NCI-H82 treated with DMSO at 0.1 percent for 48 hours (cell line): ENCODE results near the gene ZG16.
"Not testable (repeated sequence)": the region's sequence is repeated elsewhere in the genome, so short reads cannot be mapped to it uniquely, and the experiment has no call there.

Source experiments
- DNase-seq: peaks from one replicate; lab custom pipeline; 2025; ENCODE audit not compliant: unreplicated experiment; lab: John Stamatoyannopoulos, UW

The ZG16 gene

DNA sequence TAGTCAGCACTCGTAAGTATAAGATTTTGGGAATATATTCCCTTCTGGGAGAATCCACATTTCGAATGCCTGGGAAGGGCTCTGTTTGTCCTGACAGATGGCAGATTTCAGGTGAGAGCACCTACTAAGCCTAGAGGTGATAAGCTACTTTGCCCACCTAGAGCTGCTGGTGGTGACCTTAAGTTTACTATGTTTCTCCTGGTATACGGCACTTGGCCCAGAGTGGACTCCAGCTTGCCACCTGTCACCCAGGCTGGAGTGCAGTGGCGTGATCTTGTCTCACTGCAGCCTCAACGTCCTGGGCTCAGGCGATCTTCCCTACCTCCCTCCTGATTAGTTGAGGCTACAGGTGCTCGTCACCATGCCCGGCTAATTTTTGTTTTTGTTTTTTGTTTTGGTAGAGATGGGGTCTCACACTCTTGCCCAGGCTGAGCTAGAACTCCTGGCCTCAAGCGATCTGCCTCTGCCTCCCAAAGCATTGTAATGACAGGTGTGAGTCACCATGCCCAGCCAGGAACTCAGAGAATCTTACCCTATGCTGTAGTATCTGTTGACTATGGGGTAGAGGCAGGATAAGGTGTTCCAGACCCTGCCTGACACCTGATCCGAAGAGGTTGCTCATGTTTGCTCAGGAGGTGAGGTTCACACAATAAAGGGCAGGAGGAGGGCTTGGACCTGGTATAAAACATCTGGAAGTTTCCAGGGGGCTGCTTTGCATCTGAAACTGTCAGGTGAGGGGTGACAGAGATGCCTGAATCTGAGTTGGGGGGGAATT is at the start of gene ZG16:
ZG16 (plus strand) TSS at position 681 of the 775 bp plus-strand sequence. CDS start 1,011 bp downstream, outside the sequence.
- no peak for DNase-seq

DNA sequence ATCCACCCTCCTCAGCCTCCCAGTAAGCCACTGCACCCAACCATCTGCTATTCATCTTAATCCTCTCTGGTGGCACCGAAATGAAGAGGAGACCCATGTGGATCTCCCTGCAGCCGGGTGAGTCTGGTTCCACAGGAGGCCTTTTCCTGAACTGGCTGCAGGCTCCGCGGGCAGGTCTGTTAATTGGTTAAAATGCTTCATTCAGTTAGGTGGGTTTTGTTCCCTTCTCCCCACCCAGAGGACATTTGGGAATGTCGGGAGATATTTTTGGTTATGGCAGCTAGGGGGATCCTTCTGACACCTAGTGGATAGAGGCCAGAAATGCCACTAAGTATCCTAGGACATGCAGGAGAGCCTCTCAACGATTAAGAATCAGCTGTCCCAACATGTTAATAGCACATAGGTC is 48.9 kb upstream of the ZG16 start:
- DNase-seq, result peak; percentile 65

DNA sequence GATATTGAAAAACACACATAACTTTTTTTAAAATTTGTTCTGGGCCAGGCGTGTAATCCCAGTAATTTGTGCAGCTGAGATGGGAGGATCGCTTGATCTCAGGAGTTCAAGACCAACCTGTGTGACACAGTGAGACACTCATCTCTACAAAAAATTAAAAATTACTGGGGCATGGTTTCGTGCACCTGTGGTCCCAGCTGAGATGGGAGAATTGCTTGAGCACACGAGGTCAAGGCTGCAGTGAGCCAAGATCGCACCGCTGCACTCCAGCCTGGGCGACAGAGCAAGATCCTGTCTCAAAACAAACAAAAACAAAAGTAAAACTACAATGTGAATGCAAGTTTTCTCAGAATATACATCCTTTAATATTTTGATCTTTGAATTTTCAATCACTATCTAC is 47.4 kb upstream of the ZG16 start:
- no peak for DNase-seq

DNA sequence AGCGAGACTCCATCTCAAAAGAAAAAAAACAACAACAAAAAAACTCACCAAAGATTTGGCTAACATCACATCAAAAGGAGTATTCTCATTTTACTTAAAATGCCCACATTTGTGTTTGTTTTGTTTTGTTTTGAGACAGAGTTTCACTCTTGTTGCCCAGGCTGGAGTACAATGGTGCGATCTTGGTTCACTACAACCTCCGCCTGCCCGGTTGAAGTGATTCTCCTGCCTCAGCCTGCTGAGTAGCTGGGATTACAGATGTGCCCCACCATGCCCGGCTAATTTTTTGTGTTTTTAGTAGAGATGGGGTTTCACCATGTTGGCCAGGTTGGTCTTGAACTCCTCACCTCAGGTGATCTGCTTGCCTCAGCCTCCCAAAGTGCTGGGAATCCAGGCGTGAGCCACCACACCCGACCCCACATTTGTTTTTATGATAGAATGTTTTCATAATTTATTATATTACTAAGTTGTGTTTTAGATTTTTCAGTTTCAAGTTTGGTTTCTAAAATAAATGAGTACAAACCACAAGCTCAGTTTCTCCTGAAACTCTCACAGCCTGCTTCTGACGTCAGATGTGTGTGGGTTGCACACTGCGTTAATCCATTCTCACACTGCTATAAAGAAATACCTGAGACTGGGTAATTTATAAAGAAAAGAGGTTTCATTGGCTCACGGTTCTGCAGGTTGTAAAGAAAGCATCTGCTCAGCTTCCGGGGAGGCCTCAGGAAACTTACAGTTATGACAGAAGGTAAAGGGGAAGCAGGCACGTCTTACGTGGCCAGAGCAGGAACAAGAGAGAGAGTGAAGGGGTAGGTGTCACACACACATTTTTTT is 46.1 kb upstream of the ZG16 start:
- DNase-seq, result not testable (repeated sequence)

GRCh38 chr16:29734786-29735185 is 43.3 kb upstream of the ZG16 start:
- DNase-seq, result no peak

DNA sequence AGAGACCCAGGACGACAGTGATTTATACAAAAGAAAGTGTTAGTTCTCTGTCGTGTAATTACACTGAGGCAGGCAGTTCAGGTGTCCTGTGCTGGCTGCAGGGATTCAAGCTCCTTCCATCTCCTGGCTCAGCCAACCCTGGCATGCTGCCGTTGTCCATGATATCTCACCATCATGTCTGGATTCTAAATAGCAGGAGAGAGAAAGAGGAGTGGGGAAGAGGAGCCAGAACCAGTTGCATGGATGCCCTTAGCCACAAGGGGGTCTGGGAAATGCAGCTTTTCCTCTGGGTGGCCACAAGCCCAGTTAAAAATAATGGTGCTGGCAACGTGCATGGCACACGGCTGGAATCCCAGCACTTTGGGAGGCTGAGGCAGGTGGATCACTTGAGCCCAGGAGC is 41.9 kb upstream of the ZG16 start:
- DNase-seq, result no peak

DNA sequence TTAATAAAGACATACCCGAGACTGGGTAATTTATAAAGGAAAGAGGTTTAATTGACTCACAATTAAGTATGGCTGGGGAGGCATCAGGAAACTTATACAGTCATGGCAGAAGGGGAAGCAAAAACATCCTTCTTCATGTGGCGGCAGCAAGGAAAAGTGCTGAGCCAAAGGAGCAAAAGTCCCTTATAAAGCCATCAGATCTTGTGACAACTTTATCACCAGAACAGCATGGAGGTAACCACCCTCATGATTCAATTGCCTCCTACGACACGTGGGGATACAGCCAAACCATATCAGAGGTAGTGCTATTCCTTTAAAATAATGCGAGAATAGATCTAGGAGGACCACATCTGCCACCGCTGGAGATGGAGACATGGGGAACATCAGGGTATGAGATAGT is 41.3 kb upstream of the ZG16 start:
- DNase-seq, result no peak

DNA sequence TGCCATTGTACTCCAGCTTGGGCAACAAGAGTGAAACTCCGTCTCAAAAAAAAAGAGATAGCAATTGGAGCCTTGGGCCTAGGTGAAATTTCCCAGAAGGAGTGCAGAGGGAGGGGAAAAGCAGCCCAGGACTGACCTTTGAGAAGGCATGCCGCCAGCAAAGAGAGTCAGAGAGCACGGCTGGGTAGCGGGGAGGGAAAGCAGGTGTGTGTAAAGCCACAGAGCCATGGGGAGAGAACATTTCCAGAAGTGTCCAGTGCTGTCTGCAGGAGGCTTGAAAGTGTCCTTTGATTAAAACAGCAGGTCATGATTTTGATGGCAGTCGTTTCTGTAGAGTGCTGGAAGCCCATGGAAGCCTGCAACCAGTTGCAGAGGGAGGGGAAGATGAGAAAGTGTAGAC is 40.3 kb upstream of the ZG16 start:
- no peak for DNase-seq

- DNase-seq, result no peak
These were observed 39.5 kb upstream of the ZG16 start for GRCh38 chr16:29738514-29738913.

- not testable (repeated sequence) for DNase-seq
These were observed 38.0 kb upstream of the ZG16 start for GRCh38 chr16:29739927-29740629.

GRCh38 chr16:29740630-29741015 is 37.4 kb upstream of the ZG16 start:
- DNase-seq, result not testable (repeated sequence)

DNA sequence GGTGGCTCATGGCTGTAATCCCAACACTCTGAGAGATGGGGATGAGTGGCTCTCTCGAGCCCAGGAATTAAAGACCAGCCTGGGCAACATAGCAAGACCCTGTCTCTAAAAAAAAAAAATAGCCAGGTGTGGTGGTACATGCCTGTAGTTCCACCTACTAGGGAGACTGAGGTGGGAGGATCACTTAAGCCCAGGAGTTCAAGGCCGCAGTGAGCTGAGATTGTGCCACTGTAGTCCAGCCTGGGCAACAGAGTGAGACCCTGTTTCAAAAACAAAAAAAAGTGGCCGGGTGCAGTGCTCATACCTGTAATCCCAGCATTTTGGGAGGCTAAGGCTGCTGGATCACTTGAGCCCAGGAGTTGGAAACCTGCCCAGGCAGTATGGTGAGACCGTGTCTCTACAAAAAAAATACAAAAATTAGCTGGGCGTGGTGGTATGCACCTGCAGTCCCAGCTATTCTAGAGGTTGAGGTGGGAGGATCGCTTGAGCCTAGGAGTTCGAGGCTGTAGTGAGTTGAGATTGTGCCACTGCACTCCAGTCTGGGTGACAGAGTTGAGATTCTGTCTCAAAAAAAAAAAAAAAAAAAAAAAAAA is 35.3 kb upstream of the ZG16 start:
- DNase-seq, result no peak

- no peak for DNase-seq
These were observed 34.6 kb upstream of the ZG16 start for GRCh38 chr16:29743475-29743826.

DNA sequence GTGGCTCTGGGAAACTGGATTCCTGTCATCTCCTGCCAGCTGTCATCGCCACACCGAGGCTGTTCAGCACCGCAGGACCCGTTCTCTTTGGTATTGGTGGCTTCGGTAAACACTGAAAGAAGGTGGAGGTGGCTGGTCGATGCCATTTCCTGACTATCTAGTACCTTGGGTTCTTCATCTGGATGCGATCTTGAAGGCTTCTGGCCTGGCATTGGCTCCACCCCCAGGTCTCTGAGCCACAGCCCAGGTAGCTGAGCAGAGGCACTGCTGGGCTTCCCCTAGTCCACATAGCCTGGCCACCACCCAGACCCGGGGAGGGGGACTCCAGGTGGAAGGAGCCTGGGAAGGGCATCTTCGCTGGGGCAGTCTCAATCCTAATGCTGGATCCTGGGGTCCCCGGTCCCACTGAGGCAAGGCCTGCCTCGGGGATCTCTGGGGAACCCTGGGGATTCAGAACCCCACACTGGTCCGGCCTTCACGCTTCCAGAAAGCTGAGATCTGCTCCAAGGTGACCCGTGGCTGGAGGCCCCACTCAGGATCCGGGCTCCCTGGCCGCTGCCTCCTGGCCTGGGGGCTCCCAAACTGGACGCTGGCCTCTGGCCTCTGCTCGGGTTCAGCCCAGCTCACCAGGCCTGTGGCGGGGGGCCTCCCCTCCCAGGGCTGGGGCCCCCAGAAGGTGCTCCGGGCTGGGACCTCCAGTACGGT is 34.1 kb upstream of the ZG16 start:
- DNase-seq, result no peak

DNA sequence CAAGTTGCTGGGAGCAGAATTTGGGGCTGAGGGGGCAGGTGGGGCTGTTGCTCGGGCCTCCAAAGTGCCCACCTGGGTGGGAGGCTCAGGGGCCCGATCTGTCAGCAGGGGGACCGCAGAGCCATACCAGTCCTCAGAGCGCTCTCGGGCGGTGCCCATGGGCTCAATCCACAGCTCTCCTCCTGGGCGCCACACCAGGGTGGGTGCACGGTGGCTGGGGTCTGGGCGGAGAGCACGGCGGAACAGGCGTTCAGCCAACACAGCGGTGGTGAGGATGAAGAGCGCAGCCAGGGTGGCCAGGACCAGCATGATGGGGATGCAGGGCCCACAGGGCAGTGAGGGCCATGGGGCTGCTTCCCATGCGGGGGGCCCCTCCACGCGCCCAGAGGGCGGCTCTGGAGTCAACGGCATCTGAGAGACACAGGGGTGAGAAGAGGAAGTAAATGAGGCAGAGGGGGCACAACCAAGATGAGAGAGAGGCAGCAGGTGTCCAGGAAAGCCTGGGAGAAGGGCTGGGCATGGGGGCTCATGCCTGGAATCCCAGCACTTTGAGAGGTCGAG is 33.4 kb upstream of the ZG16 start:
- no peak for DNase-seq

DNA sequence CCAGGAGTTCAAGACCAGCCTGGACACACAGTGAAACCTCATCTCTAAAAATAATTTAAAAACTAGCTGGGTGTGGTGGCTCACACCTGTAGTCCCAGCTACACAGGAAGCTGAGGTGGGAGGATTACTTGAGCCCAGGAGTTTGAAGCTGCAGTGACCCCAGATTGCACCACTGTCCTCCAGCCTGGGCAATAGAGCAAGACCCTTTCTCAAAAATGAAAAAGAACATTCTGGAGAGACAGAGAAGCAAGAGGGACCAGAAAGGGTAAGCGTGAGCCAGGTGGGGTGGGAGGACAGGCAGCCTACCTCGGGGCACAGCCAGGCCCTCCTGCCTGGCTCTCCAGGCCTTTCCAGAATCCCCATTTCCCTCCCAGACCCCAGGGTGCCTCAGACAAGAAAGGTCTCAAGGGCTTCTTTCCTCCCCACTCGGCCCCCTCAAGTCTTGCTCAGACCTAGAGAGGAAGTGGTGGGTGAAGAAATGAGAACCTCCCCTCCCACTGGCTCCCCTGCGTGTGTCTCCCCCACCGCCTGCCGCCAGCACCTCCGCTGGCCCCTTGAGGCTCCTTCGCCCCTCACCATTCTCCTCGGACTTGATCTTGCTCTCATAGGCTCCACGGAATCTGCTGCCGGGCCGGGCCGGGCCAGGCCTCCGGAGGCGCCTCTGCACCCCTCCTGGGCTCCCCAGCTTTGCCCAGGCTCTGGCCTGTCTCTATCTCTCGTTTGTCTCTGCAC is 32.8 kb upstream of the ZG16 start:
- DNase-seq, result no peak

- DNase-seq, result no peak
These were observed 32.2 kb upstream of the ZG16 start, which contains the start of gene C16orf54 for GRCh38 chr16:29745853-29746345. C16orf54 (minus strand) TSS chr16:29745990; CDS start chr16:29744951, 1,039 bp downstream.

DNA sequence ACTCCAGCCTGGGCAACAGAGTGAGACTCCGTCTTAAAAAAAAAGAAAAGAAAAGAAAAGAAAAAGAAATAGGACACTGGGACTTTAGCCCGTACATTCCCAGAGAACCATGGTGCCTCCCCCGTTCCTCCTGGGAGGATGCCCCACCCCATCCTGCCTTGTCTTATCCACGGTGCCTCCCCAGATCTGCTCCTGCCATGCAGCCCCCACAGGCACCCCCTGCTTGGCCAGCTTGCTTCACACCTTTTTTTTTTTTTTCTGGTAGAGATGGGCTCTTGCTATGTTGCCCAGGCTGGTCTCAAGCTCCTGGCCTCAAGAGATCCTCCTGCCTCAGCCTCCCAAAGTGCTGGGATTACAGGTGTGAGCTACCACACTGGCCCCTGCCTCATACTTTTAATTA is 31.5 kb upstream of the ZG16 start:
- DNase-seq, result not testable (repeated sequence)

DNA sequence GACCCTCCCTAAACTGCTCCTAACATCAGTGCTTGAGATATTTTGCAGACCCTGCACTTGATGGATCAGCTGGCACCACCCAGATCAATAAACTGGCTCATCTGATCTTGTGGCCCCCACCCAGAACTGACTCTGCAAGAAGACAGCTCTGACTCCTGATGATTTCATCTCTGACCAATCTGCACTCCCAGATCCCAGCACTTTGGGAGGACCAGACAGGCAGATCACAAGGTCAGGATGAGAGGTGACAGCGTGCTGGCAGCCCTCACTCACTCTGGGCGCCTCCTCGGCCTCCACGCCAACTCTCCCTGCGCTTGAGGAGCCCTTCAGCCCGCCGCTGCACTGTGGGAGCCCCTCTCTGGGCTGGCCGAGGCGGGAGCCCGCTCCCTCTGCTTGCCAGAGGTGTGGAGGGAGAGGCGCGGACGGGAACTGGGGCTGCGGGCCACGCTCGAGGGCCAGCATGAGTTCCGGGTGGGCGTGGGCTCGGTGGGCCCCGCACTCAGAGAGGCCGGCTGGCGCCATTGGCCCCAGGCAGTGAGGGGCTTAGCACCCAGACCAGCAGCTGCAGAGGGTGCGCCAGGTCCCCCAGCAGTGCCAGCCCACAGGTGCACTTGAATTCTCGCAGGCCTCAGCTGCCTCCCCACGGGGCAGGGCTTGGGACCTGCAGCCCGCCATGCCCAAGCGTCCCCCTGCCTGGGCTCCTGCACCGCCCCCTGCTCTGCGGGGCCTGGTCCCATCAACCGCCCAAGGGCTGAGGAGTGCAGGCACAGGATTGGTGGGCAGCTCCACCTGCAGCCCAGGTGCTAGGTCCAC is 29.9 kb upstream of the ZG16 start:
- no peak for DNase-seq
